Activated T-helper 1 cell treated with anti-CD3 and anti-CD28 coated beads, Interleukin-12 subunit alpha, Interleukin-12 subunit beta, Interleukin-2, Interleukin-4 antibody, amounts not matched to agents 30 ng/mL and 10 ng/mL and 1 ng/mL, durations not matched to agents 14 hours and 24 hours and 36 hours (primary cell): Measurements from ENCODE around the gene TSPAN17. TPM values are rescaled to one million over a fixed set of nuclear protein-coding genes. Genes with fewer than 3 reads are reported as not detected.
A peak's percentile ranks its signal among the peaks of the same experiment; 100 is the strongest.

Source experiments
- DNase-seq: peaks from one replicate; pipeline ENCODE4 v3.0.0; 2021; ENCODE audit warnings: low spot score
- H3K27ac Mint-ChIP-seq: one replicate; pipeline ENCODE4 v1.8.0; 2021; ENCODE audit warnings: mild to moderate bottlenecking, mixed read lengths
- H3K27me3 Mint-ChIP-seq: one replicate; pipeline ENCODE4 v1.8.0; 2022; ENCODE audit warnings: mild to moderate bottlenecking, moderate library complexity, mixed read lengths; ENCODE audit not compliant: insufficient read depth
- H3K36me3 Mint-ChIP-seq: one replicate; pipeline ENCODE4 v1.8.0; 2021; ENCODE audit warnings: low read depth, mixed read lengths
- H3K4me1 Mint-ChIP-seq: one replicate; pipeline ENCODE4 v1.8.0; 2021; ENCODE audit warnings: low read depth, mixed read lengths
- H3K4me3 Mint-ChIP-seq: one replicate; pipeline ENCODE4 v1.8.0; 2021; ENCODE audit warnings: mild to moderate bottlenecking, moderate library complexity, mixed read lengths
- H3K9me3 Mint-ChIP-seq: one replicate; pipeline ENCODE4 v1.8.0; 2021; ENCODE audit warnings: mixed read lengths
- intact Hi-C: fragments of 100-400 bp; cut with micrococcal nuclease; formaldehyde crosslinking; loops from one replicate; pipeline ENCODE4 v1.15.1; 2024
- total RNA-seq: library from RNA; stranded (reverse); gene quantifications from 2 replicates; pipeline ENCODE4 v1.2.3, GENCODE V29; 2022

Gene TSPAN17
- total RNA-seq, 1 donor from 2014 or later, result 34.1 TPM

DNA sequence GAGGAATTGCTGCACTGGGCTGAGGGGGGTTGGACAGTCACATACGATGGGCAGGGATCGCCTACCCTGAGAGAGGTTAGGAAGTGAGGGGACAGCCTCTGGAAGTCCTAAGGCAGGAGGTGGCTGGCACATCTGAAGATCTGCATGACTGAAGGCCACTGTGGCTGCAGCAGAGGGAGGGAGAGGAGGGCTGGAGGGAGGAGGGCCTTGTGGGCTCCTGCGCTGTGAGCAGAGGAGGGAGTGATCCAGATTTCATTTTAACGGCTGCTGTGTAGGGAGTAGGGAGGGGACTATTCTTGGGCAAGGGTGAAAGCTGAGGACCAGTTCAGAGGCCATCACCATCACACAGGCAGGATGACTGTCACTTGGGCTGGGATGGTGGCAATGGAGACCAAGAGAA, 9.7 kb upstream of the TSPAN17 start:
- DNase-seq, result no peak
- H3K36me3 Mint-ChIP-seq, result no peaks in the 10 kb centered on the region
- peaks cover 37% of the 10 kb centered on the region for H3K27me3 Mint-ChIP-seq
- intact Hi-C loops, result no loop called here
- H3K4me1 Mint-ChIP-seq, result peaks cover 8% of the 10 kb centered on the region
- no peak overlapping the region for H3K4me3 Mint-ChIP-seq
- no peaks in the 10 kb centered on the region for H3K9me3 Mint-ChIP-seq
- no peak overlapping the region for H3K27ac Mint-ChIP-seq

DNA sequence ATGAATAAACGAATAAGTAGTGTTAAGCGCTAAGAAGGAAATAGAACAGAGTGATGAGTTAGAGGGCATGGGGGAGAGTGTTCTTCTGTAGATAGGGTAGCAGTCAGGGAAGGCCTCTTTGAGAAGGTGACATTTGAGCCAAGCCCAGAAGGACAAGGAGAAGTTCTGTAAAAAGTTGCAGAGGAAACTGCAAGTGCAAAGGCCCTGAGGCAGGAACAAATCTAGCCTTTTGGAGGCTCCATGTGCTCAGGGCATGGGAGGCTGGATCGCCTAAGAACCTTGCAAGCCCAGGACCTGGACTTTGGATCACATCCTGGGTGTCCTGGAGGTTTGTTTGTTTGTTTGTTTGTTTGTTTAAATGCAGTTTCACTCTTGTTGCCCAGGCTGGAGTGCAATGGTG, 8.8 kb upstream of the TSPAN17 start:
- Mint-ChIP-seq H3K4me3 (no peak overlapping the region), H3K9me3 (no peaks in the 10 kb centered on the region), H3K27me3 (peaks cover 32% of the 10 kb centered on the region), H3K27ac (no peak overlapping the region), H3K4me1 (peaks cover 7% of the 10 kb centered on the region), H3K36me3 (no peaks in the 10 kb centered on the region)
- intact Hi-C loops, result no loop called here
- no peak for DNase-seq

DNA sequence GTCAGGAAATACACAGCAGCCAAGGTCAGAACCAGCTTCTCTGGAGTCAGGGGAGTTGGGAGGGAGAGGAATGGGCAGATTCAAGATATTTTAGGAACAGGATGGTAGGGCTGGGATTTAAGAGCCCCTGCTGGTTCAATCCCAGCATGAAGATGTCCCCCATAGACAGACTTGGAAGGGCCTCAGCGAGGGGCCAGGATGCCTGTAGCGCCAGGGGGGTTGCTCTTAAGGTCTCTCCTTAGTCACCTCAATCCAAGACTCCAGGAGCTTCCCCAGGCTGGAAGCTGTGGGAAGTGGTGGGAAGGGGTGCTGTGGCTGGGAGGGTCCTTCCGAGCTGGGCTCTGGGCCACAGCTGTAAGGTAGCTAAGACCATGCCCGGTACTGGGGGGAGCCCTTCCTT, 8.1 kb upstream of the TSPAN17 start:
- H3K9me3 Mint-ChIP-seq, result no peaks in the 10 kb centered on the region
- no peak for DNase-seq
- H3K4me1 Mint-ChIP-seq, result no peaks in the 10 kb centered on the region
- intact Hi-C loops, result no loop called here
- no peak overlapping the region for H3K4me3 Mint-ChIP-seq
- peaks cover 24% of the 10 kb centered on the region for H3K27me3 Mint-ChIP-seq
- H3K36me3 Mint-ChIP-seq, result no peaks in the 10 kb centered on the region
- no peak overlapping the region for H3K27ac Mint-ChIP-seq

DNA sequence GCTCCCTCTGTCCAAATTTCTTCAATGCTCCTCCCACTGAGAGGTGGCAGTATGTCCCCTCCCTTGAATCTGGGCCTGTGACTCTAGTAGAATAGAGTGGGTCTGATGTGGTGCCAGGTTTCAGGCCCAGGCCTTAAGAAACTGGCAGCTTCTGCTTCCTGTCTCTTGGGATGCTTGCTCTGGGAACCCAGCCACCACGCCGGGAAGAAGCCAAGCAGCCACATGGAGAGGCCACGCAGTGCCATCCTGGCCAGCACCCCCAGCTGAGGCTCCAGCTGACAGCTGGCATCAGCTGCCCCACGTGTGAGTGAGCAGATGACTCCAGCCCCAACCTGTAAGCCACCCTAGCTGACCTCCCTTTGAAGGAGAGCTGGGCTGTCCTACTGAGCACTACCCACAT, 7.3 kb upstream of the TSPAN17 start:
- H3K4me1 Mint-ChIP-seq, result no peaks in the 10 kb centered on the region
- no peak overlapping the region for H3K27ac Mint-ChIP-seq
- no peak overlapping the region for H3K4me3 Mint-ChIP-seq
- no peak for DNase-seq
- no peaks in the 10 kb centered on the region for H3K9me3 Mint-ChIP-seq
- intact Hi-C loops, result no loop called here
- H3K27me3 Mint-ChIP-seq, result peaks cover 18% of the 10 kb centered on the region
- no peaks in the 10 kb centered on the region for H3K36me3 Mint-ChIP-seq

DNA sequence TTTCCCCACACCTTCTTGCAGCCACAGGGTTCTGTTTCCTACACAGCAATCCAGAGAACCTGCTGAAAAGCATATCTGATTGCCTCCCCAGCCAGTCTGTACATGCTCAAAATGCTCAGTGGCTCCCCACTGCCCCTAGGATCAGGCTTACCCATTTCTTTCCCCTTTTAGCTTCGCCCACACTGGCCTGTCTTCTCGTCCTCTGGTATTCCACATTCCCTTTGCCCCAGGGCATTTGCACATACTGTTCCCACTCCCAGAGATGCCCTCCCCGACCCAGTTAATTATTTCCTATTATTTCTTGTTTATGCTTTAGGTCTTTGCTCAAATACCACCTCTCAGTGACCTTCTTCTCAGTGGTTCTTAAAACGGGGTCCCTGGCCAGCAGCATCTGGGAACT, 6.7 kb upstream of the TSPAN17 start:
- H3K4me1 Mint-ChIP-seq, result no peaks in the 10 kb centered on the region
- intact Hi-C loops, result no loop called here
- no peak for DNase-seq
- no peak overlapping the region for H3K4me3 Mint-ChIP-seq
- no peaks in the 10 kb centered on the region for H3K9me3 Mint-ChIP-seq
- no peaks in the 10 kb centered on the region for H3K36me3 Mint-ChIP-seq
- H3K27ac Mint-ChIP-seq, result no peak overlapping the region
- H3K27me3 Mint-ChIP-seq, result peaks cover 18% of the 10 kb centered on the region

DNA sequence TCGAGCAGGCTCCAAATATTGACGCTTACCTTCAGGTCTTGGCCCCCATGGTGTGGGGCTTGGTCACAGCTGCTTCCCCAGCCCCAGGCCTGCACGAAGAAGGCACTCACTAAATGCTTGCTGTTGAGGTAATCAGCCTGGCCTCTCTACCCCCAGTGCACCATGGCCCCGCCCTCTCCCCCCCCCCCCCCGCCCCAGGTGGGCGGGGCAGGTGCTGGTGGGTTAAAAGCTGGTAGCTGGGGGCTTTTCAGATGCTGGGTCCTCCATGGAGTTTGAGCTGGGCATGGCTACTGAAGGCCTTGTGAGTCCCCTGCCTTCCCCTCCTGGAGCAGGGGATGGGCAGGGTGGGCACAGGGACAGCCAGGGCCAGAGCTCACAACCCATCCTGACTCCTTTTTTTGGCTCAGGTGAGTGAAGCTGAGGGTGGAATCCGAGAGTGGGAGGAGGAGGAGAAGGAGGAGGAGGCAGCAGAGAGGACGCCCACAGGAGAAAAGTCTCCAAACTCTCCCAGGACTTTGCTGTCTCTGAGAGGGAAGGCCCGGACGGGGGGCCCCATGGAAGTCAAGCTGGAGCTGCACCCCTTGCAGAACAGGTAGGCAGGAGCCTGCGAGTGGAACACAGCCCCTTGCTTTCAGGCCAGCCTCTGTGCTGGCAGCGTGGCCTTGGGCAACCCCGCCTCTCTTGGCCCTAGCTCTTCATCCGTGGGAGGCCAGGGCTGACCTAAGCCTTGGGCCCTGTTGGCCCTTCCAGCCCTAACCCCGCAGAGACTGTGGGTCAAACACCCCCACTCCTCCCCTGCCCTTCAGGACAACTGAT, 4.4 kb upstream of the TSPAN17 start:
- intact Hi-C loops, result no loop called here
- no peak for DNase-seq
- Mint-ChIP-seq H3K4me1 (peaks cover 13% of the 10 kb centered on the region), H3K4me3 (no peak overlapping the region), H3K27ac (no peak overlapping the region), H3K27me3 (peaks cover 5% of the 10 kb centered on the region), H3K36me3 (no peaks in the 10 kb centered on the region), H3K9me3 (no peaks in the 10 kb centered on the region)

DNA sequence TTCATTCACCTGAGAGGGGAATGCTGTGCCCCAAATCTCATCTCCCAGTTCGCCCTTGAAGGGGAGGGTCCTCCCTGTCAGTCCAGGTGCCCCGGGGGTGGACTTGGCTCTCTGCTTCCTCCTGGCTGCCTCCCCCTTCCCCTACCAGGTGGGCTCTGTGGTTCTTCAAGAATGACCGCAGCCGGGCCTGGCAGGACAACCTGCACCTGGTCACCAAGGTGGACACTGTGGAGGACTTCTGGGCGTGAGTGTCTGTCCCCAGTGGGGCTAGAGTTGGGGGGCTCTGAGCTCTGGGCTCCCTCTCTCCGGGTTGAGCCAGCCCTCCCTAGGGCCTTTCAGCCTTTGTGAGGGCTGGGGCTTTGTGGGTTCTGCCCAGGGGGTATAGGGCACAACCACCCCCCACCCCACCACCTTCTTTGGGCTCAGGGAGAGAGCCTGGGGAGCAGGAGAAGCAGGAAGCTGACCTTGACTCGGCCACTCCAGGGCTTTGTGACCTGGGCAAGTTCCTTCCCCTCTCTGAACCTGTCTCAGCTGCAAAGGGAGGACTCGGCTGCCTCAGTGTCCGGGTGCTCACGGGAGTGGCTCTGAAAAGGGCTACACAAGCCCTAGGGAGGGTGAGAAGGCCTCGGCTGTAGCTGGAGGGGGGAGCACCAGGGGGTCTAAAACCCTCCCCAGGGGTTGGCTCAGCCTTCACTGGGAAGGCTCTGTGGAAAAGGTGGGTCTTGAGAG, 3.6 kb upstream of the TSPAN17 start:
- H3K9me3 Mint-ChIP-seq, result no peaks in the 10 kb centered on the region
- peaks cover under 1% of the 10 kb centered on the region for H3K36me3 Mint-ChIP-seq
- intact Hi-C loops, result no loop called here
- H3K27me3 Mint-ChIP-seq, result no peaks in the 10 kb centered on the region
- DNase-seq, result no peak
- H3K27ac Mint-ChIP-seq, result no peak overlapping the region
- no peak overlapping the region for H3K4me3 Mint-ChIP-seq
- peaks cover 18% of the 10 kb centered on the region for H3K4me1 Mint-ChIP-seq

DNA sequence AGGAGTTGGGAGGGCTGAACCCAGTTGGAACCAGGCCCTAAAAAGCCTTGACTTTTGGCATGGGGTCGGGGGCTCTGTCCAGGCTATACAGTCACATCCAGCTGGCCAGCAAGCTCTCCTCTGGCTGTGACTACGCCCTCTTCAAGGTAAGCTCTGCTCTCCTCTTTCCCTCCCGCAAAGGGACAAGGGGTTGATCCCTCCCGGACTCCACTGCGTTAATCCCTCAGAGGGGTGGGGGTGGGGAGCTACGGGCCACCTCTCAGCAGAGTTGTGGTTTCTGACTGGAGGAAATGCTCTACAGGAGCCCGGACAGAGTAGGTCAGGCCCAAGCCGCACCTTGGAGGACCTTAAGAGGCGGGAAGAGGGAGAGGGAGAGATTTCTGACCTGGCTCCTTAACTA, 3.0 kb upstream of the TSPAN17 start:
- Mint-ChIP-seq H3K4me1 (peaks cover 24% of the 10 kb centered on the region), H3K4me3 (no peak overlapping the region), H3K27me3 (no peaks in the 10 kb centered on the region)

DNA sequence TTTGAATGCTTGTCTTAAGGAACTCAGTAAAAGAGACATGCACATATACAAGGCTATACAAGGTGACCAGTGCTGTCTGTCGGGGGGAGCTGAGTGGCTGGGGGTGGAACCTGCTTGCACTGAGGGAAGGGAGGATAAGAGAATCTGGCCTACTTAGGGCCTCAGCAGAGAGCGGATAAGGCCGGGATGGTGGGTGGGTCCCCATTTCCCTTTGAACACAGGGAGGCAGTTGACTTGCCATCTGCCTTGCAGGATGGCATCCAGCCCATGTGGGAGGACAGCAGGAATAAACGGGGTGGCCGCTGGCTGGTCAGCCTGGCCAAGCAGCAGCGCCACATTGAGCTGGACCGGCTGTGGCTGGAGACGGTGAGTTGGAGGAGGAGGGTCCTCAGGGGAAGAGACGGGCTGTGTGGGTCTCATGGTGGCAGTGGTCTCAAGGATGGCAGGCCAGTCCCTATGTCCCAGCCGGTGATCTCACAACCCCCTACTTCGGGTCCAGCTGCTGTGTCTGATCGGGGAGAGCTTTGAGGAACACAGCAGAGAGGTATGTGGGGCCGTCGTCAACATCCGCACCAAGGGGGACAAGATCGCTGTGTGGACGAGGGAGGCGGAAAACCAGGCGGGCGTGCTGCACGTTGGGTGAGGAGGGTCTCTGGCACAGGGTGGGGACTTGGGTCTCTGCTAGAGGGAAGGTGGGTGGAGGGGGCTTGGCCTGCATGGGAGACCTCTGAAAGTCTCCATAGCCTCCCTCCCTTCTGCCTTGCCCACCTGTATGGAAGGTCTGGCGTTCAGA, 2.2 kb upstream of the TSPAN17 start:
- Mint-ChIP-seq H3K27me3 (no peaks in the 10 kb centered on the region), H3K36me3 (peaks cover 8% of the 10 kb centered on the region), H3K9me3 (no peaks in the 10 kb centered on the region), H3K4me3 (peak overlapping the region; percentile 5), H3K4me1 (peaks cover 29% of the 10 kb centered on the region), H3K27ac (no peak overlapping the region)
- intact Hi-C loops, result loop anchor here (5.0 kb wide), 2 partner anchors 228 to 1507 kb away; partner anchors contain the start of genes CLTB and NHP2
- no peak for DNase-seq

More for the DNA sequence above, 3.0 kb upstream of the TSPAN17 start:
- peaks cover 6% of the 10 kb centered on the region for H3K36me3 Mint-ChIP-seq
- intact Hi-C loops, result no loop called here
- H3K9me3 Mint-ChIP-seq, result no peaks in the 10 kb centered on the region
- H3K27ac Mint-ChIP-seq, result no peak overlapping the region
- no peak for DNase-seq

DNA sequence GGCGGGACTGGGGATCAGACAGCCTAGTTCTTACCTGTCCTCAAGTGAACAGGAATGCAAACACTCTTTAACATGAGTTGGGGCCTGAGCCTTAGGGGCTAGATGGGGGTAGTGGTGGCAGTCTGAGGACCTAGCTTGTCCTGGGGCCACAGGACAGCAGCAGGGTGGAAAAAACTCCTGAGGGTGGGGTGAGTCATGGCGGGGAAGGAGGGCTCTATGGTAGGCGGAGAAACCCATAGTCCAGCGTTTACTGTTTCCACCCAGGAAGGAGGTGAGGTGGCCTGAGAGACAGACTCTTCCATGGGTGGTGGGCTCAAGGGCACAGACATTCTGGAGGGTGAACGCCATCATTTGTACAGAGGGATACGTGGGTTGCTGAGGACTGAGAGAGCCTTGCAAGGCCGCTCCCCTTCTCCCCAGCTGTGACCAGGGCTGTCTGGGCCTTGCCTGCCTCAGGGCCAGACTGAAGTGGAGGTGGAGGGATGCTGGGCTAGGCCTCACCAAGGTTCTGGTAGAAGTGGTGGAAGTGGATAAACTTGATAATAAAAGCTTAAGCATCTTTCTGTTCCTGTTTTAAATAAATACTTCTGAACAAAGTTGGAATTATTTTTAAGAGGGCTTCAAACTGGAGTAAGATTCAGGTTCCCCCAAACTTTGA, 1.1 kb upstream of the TSPAN17 start:
- H3K27me3 Mint-ChIP-seq, result no peaks in the 10 kb centered on the region
- H3K4me1 Mint-ChIP-seq, result peaks cover 38% of the 10 kb centered on the region
- intact Hi-C loops, result loop anchor here (2.0 to 5.0 kb wide), 5 partner anchors 71 to 1506 kb away; partner anchors contain the start of genes CLTB, NHP2 and UIMC1
- no peaks in the 10 kb centered on the region for H3K9me3 Mint-ChIP-seq
- peaks cover 13% of the 10 kb centered on the region for H3K36me3 Mint-ChIP-seq
- DNase-seq, result no peak
- peak overlapping the region; percentile 88 for H3K4me3 Mint-ChIP-seq
- H3K27ac Mint-ChIP-seq, result peak overlapping the region; percentile 93

DNA sequence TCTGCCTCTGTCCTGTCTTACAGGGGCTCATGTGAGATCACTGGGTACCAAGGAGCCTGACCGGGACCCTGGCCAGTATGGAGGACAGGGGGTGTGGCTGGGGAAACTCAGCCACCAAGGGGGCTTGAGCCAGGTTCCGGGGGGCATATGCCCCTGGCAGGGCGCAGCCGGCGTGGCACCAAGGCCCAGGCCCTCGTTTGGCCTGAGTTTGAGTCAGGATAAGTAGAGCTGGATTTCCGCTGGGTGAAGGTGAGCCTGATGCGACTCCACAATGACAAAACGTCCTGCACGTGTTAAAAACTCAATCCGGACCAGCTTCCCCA, 616 bp upstream of the TSPAN17 start:
- no peaks in the 10 kb centered on the region for H3K27me3 Mint-ChIP-seq
- peak overlapping the region; percentile 88 for H3K4me3 Mint-ChIP-seq
- peaks cover 43% of the 10 kb centered on the region for H3K4me1 Mint-ChIP-seq
- H3K27ac Mint-ChIP-seq, result peak overlapping the region; percentile 93
- peaks cover 13% of the 10 kb centered on the region for H3K36me3 Mint-ChIP-seq
- intact Hi-C loops, result loop anchor here (1.0 to 5.0 kb wide), 14 partner anchors 16 to 1506 kb away; partner anchors contain the start of genes CLTB, EIF4E1B, FAF2 and FGFR4
- no peaks in the 10 kb centered on the region for H3K9me3 Mint-ChIP-seq
- DNase-seq, result no peak

DNA sequence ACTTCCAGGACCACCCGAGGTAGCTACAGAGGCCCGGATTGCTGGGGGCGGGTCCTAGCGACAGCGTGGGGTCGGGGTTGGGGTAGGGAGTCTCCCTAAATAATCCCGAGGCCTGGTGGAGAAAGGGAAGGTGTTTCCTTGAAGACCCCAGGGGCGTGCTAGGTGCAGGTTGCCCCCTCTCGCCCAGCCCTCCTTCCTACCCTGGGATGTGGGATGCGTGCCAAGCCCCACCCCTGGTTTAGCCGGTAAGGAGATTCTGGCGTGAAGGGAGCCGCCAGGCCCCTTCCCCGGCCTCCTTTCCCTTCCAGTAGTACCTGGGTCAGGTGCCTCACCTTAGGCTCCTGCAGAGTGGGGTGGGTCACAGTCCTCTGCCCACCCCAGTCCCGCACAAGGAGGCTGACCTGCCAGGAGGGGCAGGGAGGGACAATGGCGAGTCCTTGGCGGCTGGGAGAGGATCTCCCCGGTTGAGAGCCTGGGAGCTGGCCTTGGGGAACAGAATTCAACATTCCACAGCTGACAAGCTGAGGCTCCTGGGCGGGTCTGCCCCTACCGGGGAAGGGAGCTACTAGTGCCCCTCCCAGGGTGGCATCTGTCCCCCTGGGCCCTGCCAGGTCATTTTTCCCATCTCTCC, 674 bp downstream of the TSPAN17 start:
- H3K9me3 Mint-ChIP-seq, result no peaks in the 10 kb centered on the region
- H3K4me1 Mint-ChIP-seq, result peaks cover 56% of the 10 kb centered on the region
- H3K36me3 Mint-ChIP-seq, result peaks cover 15% of the 10 kb centered on the region
- no peak for DNase-seq
- peak overlapping the region; percentile 86 for H3K4me3 Mint-ChIP-seq
- peak overlapping the region; percentile 48 for H3K27ac Mint-ChIP-seq
- intact Hi-C loops, result loop anchor here (1.0 to 5.0 kb wide), 14 partner anchors 18 to 1504 kb away; partner anchors contain the start of genes CLTB, EIF4E1B, FAF2 and FGFR4
- H3K27me3 Mint-ChIP-seq, result no peaks in the 10 kb centered on the region
